K562 (cell line): Measurements from ENCODE around the gene SEC16A. TPM values are rescaled to one million over a fixed set of nuclear protein-coding genes. Genes with fewer than 3 reads are reported as not detected.

Source experiments
- ATAC-seq: fragments of 200-7000 bp; cut with Tn5 transposase; 3 replicates; pipeline ENCODE4 v1.9.1; 2020; ENCODE audit warnings: moderate library complexity
- BruUV-seq: library from RNA; stranded (reverse); fragments of 400-500 nt; replicated peaks from 2 replicates; lab custom pipeline; 2021; lab: Mats Ljungman, UMichigan
- CTCF ChIA-PET: fragments of 300-600 bp; formaldehyde crosslinking; extraction: SDS; loops from one replicate; lab custom pipeline; 2021; ENCODE audit warnings: low intra/inter-chr PET ratio; lab: Yijun Ruan, JAX
- POLR2A ChIA-PET: fragments of 300-600, 350-650 bp; sonication (Branson Sonifier 250); formaldehyde crosslinking; extraction: SDS; loops from one replicate; lab custom pipeline; 2021; ENCODE audit warnings: antibody characterized with exemption, inconsistent platforms; lab: Yijun Ruan, JAX
- DNase-seq, 4 experiments: peaks; one replicate each; pipeline versions ENCODE4 v3.0.0 to v3.0.0-alpha.2; 2011 to 2018; ENCODE audit warnings: low spot score in 3 of 4, mixed read lengths in 3 of 4; ENCODE audit errors: extremely low read depth in 1 of 4
- FAIRE-seq: peaks from 2 replicates; lab custom pipeline; 2011; peaks lifted over from hg19 to GRCh38; lab: Jason Lieb, UNC
- H2AFZ ChIP-seq: 2 replicates; pipeline ENCODE4 v1.6.0; 2011; ENCODE audit warnings: low read depth, low read length, control low read depth, inconsistent platforms
- H3K27ac ChIP-seq: fragments of 200-600 bp; 3 replicates; pipeline ENCODE4 v1.8.0; 2011; ENCODE audit warnings: low read depth, mild to moderate bottlenecking, control low read depth, inconsistent platforms, low read length, moderate library complexity, mixed read lengths; ENCODE audit errors: extremely low read depth
- H3K27me3 ChIP-seq, 2 experiments: fragments of 300-600 bp in 1 of 2; 2 replicates in 1 of 2; 3 replicates in 1 of 2; pipeline versions ENCODE4 v1.6.0 to v1.8.0; 2011; ENCODE audit warnings: inconsistent platforms in 2 of 2, low read length in 2 of 2, mild to moderate bottlenecking in 1 of 2, mixed read lengths in 1 of 2, moderate library complexity in 1 of 2; ENCODE audit not compliant: control insufficient read depth in 2 of 2, insufficient read depth in 2 of 2
- H3K36me3 ChIP-seq: fragments of 300-600 bp; 3 replicates; pipeline ENCODE4 v1.8.0; 2011; ENCODE audit warnings: mild to moderate bottlenecking, low read length, inconsistent platforms; ENCODE audit not compliant: control insufficient read depth, insufficient read depth
- H3K4me1 ChIP-seq, 2 experiments: fragments of 200-600 bp in 1 of 2; replicated peaks in 1 of 2; 2 replicates in 1 of 2; 3 replicates in 1 of 2; pipeline versions ENCODE4 v1.5.1 to v1.8.0; 2011; ENCODE audit warnings: inconsistent platforms in 2 of 2, low read length in 2 of 2, mild to moderate bottlenecking in 1 of 2, mixed read lengths in 1 of 2, moderate library complexity in 1 of 2; ENCODE audit not compliant: control insufficient read depth in 2 of 2, insufficient read depth in 2 of 2
- H3K4me2 ChIP-seq: 2 replicates; pipeline ENCODE4 v1.6.1; 2011; ENCODE audit warnings: low read length, control low read depth, inconsistent platforms, mixed read lengths; ENCODE audit not compliant: insufficient read depth
- H3K4me3 ChIP-seq: fragments of 200-600 bp; sonication (generic), shearing (Covaris generic); 2 replicates; pipeline ENCODE4 v1.5.1; 2016; ENCODE audit warnings: control low read depth, inconsistent platforms
- H3K79me2 ChIP-seq: fragments of 200-600 bp; 3 replicates; pipeline ENCODE4 v1.8.0; 2011; ENCODE audit warnings: low read length, inconsistent platforms; ENCODE audit not compliant: control insufficient read depth, insufficient read depth
- H3K9ac ChIP-seq, 2 experiments: 2 replicates each; pipeline versions ENCODE4 v1.6.0 to v1.6.1; 2011; ENCODE audit warnings: low read depth in 2 of 2, low read length in 2 of 2, control low read depth in 1 of 2, inconsistent platforms in 1 of 2, mild to moderate bottlenecking in 1 of 2, mixed read lengths in 1 of 2; ENCODE audit not compliant: insufficient read depth in 1 of 2
- H3K9me1 ChIP-seq: one replicate; pipeline ENCODE4 v1.6.0; 2011; ENCODE audit warnings: inconsistent platforms, mild to moderate bottlenecking, low read length, moderate library complexity; ENCODE audit not compliant: control insufficient read depth, insufficient read depth
- H3K9me3 ChIP-seq: replicated peaks from 2 replicates; pipeline ENCODE4 v1.5.1; 2011; ENCODE audit warnings: low read depth, low read length, inconsistent platforms; ENCODE audit not compliant: control insufficient read depth, insufficient read depth
- H4K20me1 ChIP-seq: replicated peaks from 2 replicates; pipeline ENCODE4 v1.6.1; 2011; ENCODE audit warnings: low read length, inconsistent platforms, mixed read lengths; ENCODE audit not compliant: control insufficient read depth, insufficient read depth
- ATF7 ChIP-seq: fragments of 450-650 bp; IDR thresholded peaks from 2 replicates; pipeline ENCODE4 v1.7.1; 2014; ENCODE audit warnings: mild to moderate bottlenecking, moderate library complexity
- CEBPB ChIP-seq: fragments of 450-650 bp; IDR thresholded peaks from 2 replicates; pipeline ENCODE4 v1.6.1; 2016; ENCODE audit warnings: missing genetic modification characterization, missing compliant biosample characterization
- CHD2 ChIP-seq: IDR thresholded peaks from 2 replicates; pipeline ENCODE4 v1.6.1; 2011; ENCODE audit warnings: low read depth, low read length
- CXXC5 ChIP-seq: fragments of 250-450 bp; sonication (Bioruptor Pico); IDR thresholded peaks from 2 replicates; pipeline ENCODE4 v1.8.0; 2022; ENCODE audit warnings: inconsistent platforms, mild to moderate bottlenecking, moderate library complexity
- NONO ChIP-seq, 2 experiments: fragments of 200-400 bp in 1 of 2; fragments of 450-650 bp in 1 of 2; formaldehyde crosslinking in 1 of 2; IDR thresholded peaks; 2 replicates each; pipeline ENCODE4 v1.6.1; 2017; ENCODE audit warnings: low read depth in 2 of 2, mild to moderate bottlenecking in 2 of 2, moderate library complexity in 2 of 2, low read length in 1 of 2
- NRF1 ChIP-seq, 2 experiments: fragments of 450-650 bp; IDR thresholded peaks in 1 of 2; conservative IDR thresholded peaks in 1 of 2; 2 replicates each; pipeline ENCODE4 v1.6.1; 2014; ENCODE audit warnings: mild to moderate bottlenecking in 2 of 2
- POLR2G ChIP-seq: fragments of 200-400 bp; formaldehyde crosslinking; IDR thresholded peaks from 2 replicates; pipeline ENCODE4 v1.6.1; 2017; ENCODE audit warnings: low read depth, mild to moderate bottlenecking, antibody characterized with exemption, low read length, moderate library complexity
- POLR3G ChIP-seq: IDR thresholded peaks from 2 replicates; pipeline ENCODE4 v1.6.1; 2011; ENCODE audit not compliant: insufficient read length, insufficient replicate concordance; ENCODE audit errors: extremely low read depth
- RBFOX2 ChIP-seq: fragments of 200-400 bp; formaldehyde crosslinking; IDR thresholded peaks from 2 replicates; pipeline ENCODE4 v1.6.1; 2017; ENCODE audit warnings: low read depth, mild to moderate bottlenecking, low read length, moderate library complexity
- SMC3 ChIP-seq: conservative IDR thresholded peaks from 2 replicates; pipeline ENCODE4 v1.6.1; 2011; ENCODE audit warnings: low read depth, low read length, improper control_type of control experiment; ENCODE audit not compliant: insufficient read depth
- WGBS: fragments of 100-300 bp; shearing (Covaris generic); methylation state at CpG from one replicate; pipeline ENCODE4 v1.1.6; 2016; ENCODE audit warnings: low coverage, mixed read lengths; ENCODE audit not compliant: insufficient coverage; ENCODE audit errors: missing lambda C conversion rate; 5-methylcytosine and 5-hydroxymethylcytosine counted together
- in situ Hi-C: fragments of 300-500 bp; cut with MboI; formaldehyde crosslinking; loops from 4 replicates; pipeline ENCODE4 v1.15.0; 2018; ENCODE audit warnings: inconsistent platforms, mixed read lengths
- intact Hi-C: fragments of 100-400 bp; cut with micrococcal nuclease; formaldehyde crosslinking; loops from 2 replicates; pipeline ENCODE4 v1.14.2; 2022
- polyA plus RNA-seq, 8 experiments: library from polyadenylated mRNA; depleted of rRNA in 4 of 8; stranded (reverse) in 5 of 8; unstranded in 3 of 8; fragments of >200 nt; fragmentation: Nextera tagmentation in 2 of 8; fragmentation: Illumina TruSeq in 1 of 8; extraction: Ambion mirVana in 2 of 8; extraction: Trizol in 1 of 8; gene quantifications; 2 replicates each; pipeline versions ENCODE4 v1.2.1 to v1.2.3, GENCODE V29; 2011 to 2014; ENCODE audit warnings: inconsistent platforms in 1 of 8, missing spikeins in 1 of 8
- total RNA-seq, 7 experiments: library from RNA; depleted of rRNA in 6 of 7; stranded (reverse); fragments of >200 nt in 6 of 7; fragmentation: Illumina TruSeq in 2 of 7; extraction: Trizol in 2 of 7; gene quantifications; 2 replicates each; pipeline versions ENCODE4 v1.2.1 to v1.2.3, GENCODE V29; 2011 to 2021; ENCODE audit warnings: low replicate concordance in 1 of 7
- TF ChIP-seq, protein P1 (sequence below): sonication (generic); formaldehyde crosslinking; IDR thresholded peaks from 2 replicates; pipeline ENCODE4 v1.5.0; 2020; ENCODE audit warnings: missing genetic modification reagents

SEC16A gene
- total and polyA plus RNA-seq, 9 of the 15 experiments (the other 6 are each of a cell fraction or from before 2014, with no cell fraction given), result 8.3 to 62.8 (median 14.0) TPM

DNA sequence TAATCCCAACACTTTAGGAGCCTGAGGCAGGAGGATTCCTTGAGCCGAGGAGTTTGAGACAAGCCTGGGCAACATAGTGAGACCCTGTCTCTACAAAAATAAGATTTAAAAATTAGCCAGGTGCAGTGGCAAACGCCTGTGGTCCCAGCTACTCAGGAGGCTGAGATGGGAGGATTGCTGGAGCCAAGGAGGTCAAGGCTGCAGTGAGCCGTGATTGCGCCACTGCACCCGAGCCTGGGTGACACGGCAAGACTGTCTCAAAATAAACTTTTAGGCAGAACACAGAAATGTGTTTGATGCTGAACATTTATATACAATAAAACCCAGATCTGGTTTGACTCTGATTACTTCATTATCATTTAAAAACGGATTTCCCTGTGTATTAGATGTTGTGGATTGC, 77.4 kb downstream of the SEC16A start:
- 87% methylated on average over 7 of the region's 7 CpGs for WGBS
- Histone ChIP-seq H3K9ac (no peak overlapping the region), H3K4me3 (no peak overlapping the region)
- no TSS peak for BruUV-seq
- no peak for DNase-seq
- intact Hi-C loops, result no loop called here
- CTCF ChIA-PET, result no interaction called here
- peak; percentile 30; the same call in 1 of the 2 replicates for TF ChIP-seq CEBPB (tag)
- no peak for TF ChIP-seq NONO (IDR thresholded peaks at IDR 0.05; ENCODE audit: low read depth in 2 of 2, low read length in 1 of 2)
- TF ChIP-seq, all 486 proteins: peak for 1
- peaks cover 9 to 48% of the 10 kb centered on the region in 2 experiments; a peak in 4 of 5 replicates for H3K4me1 ChIP-seq
- no peak for ATAC-seq
- no peaks in the 10 kb centered on the region for H3K9me3 ChIP-seq
- no peak overlapping the region for H3K27ac ChIP-seq
- no peak overlapping the region for H2AFZ ChIP-seq
- no peak overlapping the region for H3K4me2 ChIP-seq
- H4K20me1 ChIP-seq, result no peaks in the 10 kb centered on the region
- in situ Hi-C loops, result no loop called here
- no peaks in the 10 kb centered on the region for H3K9me1 ChIP-seq
- peaks cover 73% of the 10 kb centered on the region for H3K36me3 ChIP-seq
- no peaks in the 10 kb centered on the region for H3K27me3 ChIP-seq
- H3K79me2 ChIP-seq, result peaks cover 31% of the 10 kb centered on the region
- POLR2A ChIA-PET, result interaction anchor here (0.6 kb wide), 1 partner anchor 69 kb away, joined by 3 read pairs; no protein-coding TSS in a partner anchor
- no peak for FAIRE-seq

DNA sequence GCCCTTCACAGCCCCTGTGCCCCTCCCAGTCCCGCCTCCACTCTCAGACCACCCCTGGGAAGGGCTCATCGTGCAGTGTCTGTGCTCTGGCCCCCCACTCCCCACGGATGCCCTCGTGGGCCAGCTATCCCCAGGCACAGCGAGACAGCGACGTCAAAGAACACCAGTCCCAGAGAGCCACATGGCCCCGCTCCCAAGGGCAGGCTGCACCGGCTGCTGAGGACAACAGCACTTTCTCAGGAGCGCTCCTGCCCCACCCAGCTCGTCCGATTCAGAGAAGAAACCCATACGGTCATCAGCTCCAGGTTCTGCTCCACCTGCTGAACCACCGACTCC, 78.1 kb downstream of the SEC16A start:
- Histone ChIP-seq H3K27ac (no peak overlapping the region), H3K27me3 (no peaks in the 10 kb centered on the region), H3K9me3 (no peaks in the 10 kb centered on the region), H3K36me3 (peaks cover 73% of the 10 kb centered on the region), H3K4me3 (no peak overlapping the region), H3K4me1 (peaks cover 9 to 51% of the 10 kb centered on the region in 2 experiments; a peak in 4 of 5 replicates), H3K9ac (peak overlapping the region in 1 of 2 experiments; percentile 47; a peak in 1 of 4 replicates), H3K9me1 (no peaks in the 10 kb centered on the region), H3K79me2 (peaks cover 30% of the 10 kb centered on the region), H4K20me1 (no peaks in the 10 kb centered on the region), H3K4me2 (no peak overlapping the region), H2AFZ (no peak overlapping the region)
- in situ Hi-C loops (no loop called here), intact Hi-C loops (no loop called here)
- CTCF ChIA-PET, result no interaction called here
- WGBS, result 95% methylated on average over 13 of the region's 14 CpGs
- TF ChIP-seq NRF1 (conservative IDR thresholded peaks at IDR 0.05 in 1 of 2, IDR thresholded peaks at IDR 0.05 in 1 of 2), result no peak
- TF ChIP-seq POLR3G, result no peak
- TF ChIP-seq POLR2G, result peak; percentile 50
- no peak for TF ChIP-seq CHD2
- TF ChIP-seq CXXC5 (CRISPR knock-in tag), result no peak
- TF ChIP-seq RBFOX2, result peak; percentile 4; the same call in 1 of the 2 replicates
- TF ChIP-seq ATF7, result no peak
- TF ChIP-seq, protein P1, sequence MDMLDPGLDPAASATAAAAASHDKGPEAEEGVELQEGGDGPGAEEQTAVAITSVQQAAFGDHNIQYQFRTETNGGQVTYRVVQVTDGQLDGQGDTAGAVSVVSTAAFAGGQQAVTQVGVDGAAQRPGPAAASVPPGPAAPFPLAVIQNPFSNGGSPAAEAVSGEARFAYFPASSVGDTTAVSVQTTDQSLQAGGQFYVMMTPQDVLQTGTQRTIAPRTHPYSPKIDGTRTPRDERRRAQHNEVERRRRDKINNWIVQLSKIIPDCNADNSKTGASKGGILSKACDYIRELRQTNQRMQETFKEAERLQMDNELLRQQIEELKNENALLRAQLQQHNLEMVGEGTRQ (CRISPR knock-in tag), result no peak
- TF ChIP-seq SMC3, result no peak
- DNase-seq, result no peak
- BruUV-seq, result no TSS peak
- ATAC-seq, result no peak
- FAIRE-seq, result no peak
- POLR2A ChIA-PET, result interaction anchor here (0.9 to 1.1 kb wide), 2 partner anchors 10 to 22 kb away, joined by 3 to 4 read pairs; no protein-coding TSS in a partner anchor
